Measurements from ENCODE around the gene CPXM2.

DNA sequence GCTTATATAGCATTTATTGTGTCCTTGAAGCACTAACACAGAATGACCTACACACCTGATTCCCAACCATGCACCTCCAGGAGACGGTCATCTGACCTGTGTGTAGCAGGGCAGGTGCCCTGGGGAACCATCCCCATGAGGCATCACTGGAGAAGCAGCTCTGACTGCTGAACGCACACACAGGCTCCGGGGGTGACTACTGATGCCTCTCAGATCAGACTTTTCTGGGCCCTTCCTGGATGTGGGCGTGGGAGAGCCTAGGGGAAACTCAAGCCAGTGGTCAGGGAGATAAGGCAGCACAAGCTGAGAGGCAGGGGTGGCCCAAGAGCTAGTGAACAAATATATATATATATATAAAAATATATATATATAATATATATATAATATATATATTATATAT, 37.6 kb downstream of the CPXM2 start:
- TF ChIP-seq, protein P1, sequence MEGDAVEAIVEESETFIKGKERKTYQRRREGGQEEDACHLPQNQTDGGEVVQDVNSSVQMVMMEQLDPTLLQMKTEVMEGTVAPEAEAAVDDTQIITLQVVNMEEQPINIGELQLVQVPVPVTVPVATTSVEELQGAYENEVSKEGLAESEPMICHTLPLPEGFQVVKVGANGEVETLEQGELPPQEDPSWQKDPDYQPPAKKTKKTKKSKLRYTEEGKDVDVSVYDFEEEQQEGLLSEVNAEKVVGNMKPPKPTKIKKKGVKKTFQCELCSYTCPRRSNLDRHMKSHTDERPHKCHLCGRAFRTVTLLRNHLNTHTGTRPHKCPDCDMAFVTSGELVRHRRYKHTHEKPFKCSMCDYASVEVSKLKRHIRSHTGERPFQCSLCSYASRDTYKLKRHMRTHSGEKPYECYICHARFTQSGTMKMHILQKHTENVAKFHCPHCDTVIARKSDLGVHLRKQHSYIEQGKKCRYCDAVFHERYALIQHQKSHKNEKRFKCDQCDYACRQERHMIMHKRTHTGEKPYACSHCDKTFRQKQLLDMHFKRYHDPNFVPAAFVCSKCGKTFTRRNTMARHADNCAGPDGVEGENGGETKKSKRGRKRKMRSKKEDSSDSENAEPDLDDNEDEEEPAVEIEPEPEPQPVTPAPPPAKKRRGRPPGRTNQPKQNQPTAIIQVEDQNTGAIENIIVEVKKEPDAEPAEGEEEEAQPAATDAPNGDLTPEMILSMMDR (conservative IDR thresholded peaks at IDR 0.05), result no peak
- TF ChIP-seq ZFX (IDR thresholded peaks at IDR 0.05), result no peak
